ENCODE measurements around the gene NAMPT. TPM values are rescaled to one million over a fixed set of nuclear protein-coding genes. Genes with fewer than 3 reads are reported as not detected.
A peak's percentile ranks its signal among the peaks of the same experiment; 100 is the strongest.

Gene NAMPT
- total and polyA plus RNA-seq, 9 of the 15 experiments (the other 6 are each of a cell fraction or from before 2014, with no cell fraction given), result 41.1 to 160 (median 106) TPM

DNA sequence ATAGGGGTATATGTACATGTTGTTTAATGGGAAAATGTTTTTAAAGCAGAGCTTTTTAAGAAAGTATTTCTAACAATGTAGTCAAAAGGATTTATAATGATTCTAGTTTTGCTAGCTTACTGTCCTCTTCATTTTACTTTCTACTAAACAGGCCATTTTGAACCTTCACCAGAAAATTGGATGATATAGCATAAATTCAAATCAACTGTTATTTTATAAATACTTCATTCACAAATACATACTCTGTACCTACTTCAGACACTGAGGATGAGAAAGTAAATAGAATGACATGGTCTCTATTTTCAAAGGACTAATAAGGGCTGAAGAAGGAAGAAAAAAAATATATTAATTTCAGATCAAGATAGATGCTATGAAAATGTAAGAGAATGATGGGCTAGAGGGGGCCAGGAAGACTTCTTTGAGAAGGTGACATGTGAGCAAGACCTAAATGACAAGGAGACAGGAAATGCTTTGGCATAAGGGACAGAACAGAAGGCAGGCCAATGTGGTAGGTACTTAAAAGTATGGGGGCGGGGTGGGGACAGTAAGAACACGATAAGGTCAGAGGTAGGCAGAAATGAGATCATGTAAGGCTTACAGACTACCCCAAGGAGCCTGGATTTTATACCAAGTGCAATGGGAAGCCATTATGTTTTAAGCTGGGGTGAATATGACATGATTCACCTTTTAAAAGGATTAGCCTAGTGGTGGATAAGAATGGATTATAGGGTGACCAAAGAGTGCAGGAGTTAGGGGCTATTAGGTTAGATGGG is 5.2 kb downstream of the NAMPT start (continued):
- TF ChIP-seq NBN (IDR thresholded peaks at IDR 0.05; ENCODE audit: low read depth) (peak; percentile 35; the same call in 1 of the 2 replicates), HDAC1 (IDR thresholded peaks at IDR 0.05) (peak in 1 of 2 experiments; percentile 62; a peak in 2 of 4 replicates), ZBTB1 (CRISPR knock-in tag; IDR thresholded peaks at IDR 0.05; ENCODE audit: borderline replicate concordance, low read depth) (no peak), YY1 (IDR thresholded peaks at IDR 0.05; ENCODE audit: borderline replicate concordance in 1 of 3, control insufficient read depth in 1 of 3, extremely low read depth in 1 of 3, insufficient read depth in 3 of 3, insufficient read length in 1 of 3, insufficient replicate concordance in 2 of 3, low read depth in 1 of 3, low read length in 2 of 3) (peak in 1 of 3 experiments; percentile 58), ELF4 (CRISPR knock-in tag; IDR thresholded peaks at IDR 0.05) (0 out of 2 replicates have a peak, but pooled peaks have one; percentile 46), SMARCA4 (IDR thresholded peaks at IDR 0.05) (peak; percentile 55; the same call in 1 of the 2 replicates), ZNF764 (CRISPR knock-in tag; IDR thresholded peaks at IDR 0.05; ENCODE audit: low read depth) (no peak), CREB3L1 (IDR thresholded peaks at IDR 0.05; ENCODE audit: borderline replicate concordance, low read depth) (no peak), VEZF1 (CRISPR knock-in tag; IDR thresholded peaks at IDR 0.05) (0 out of 2 replicates have a peak, but pooled peaks have one; percentile 31), SRSF7 (optimal IDR thresholded peaks at IDR 0.05; ENCODE audit: low read depth, low read length) (no peak), FOXA3 (CRISPR knock-in tag; conservative IDR thresholded peaks at IDR 0.05 in 1 of 2, IDR thresholded peaks at IDR 0.05 in 1 of 2) (no peak), MYNN (IDR thresholded peaks at IDR 0.05) (no peak), MYNN (CRISPR knock-in tag; IDR thresholded peaks at IDR 0.05) (no peak), CCAR2 (IDR thresholded peaks at IDR 0.05; ENCODE audit: low read depth, low read length) (no peak), MEIS2 (IDR thresholded peaks at IDR 0.05; ENCODE audit: partially characterized antibody) (no peak), RAD51 (IDR thresholded peaks at IDR 0.05; ENCODE audit: borderline replicate concordance, low read depth) (no peak; the same call in 1 of the 2 replicates), CREM (IDR thresholded peaks at IDR 0.05; ENCODE audit: low read depth) (peak; percentile 16; the same call in 1 of the 2 replicates), ZNF592 (IDR thresholded peaks at IDR 0.05) (0 out of 2 replicates have a peak, but pooled peaks have one; percentile 29)
- TF ChIP-seq, protein P1, sequence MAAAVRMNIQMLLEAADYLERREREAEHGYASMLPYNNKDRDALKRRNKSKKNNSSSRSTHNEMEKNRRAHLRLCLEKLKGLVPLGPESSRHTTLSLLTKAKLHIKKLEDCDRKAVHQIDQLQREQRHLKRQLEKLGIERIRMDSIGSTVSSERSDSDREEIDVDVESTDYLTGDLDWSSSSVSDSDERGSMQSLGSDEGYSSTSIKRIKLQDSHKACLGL (CRISPR knock-in tag; IDR thresholded peaks at IDR 0.05; ENCODE audit: borderline replicate concordance, poor library complexity, severe bottlenecking), result no peak

Measured in K562 (cell line).